Osteocyte (in vitro differentiated cells): ENCODE data around the gene TP73. TPM values are rescaled to one million over a fixed set of nuclear protein-coding genes. Genes with fewer than 3 reads are reported as not detected.

Source experiments
- DNase-seq: peaks from one replicate; pipeline ENCODE4 v3.0.0; 2021; ENCODE audit warnings: mixed read lengths; ENCODE audit not compliant: unreplicated experiment; ENCODE audit errors: extremely low spot score
- H3K27ac Mint-ChIP-seq: one replicate; pipeline ENCODE4 v1.8.0; 2021; ENCODE audit warnings: mild to moderate bottlenecking, mixed read lengths; ENCODE audit not compliant: unreplicated experiment
- H3K27me3 Mint-ChIP-seq: one replicate; pipeline ENCODE4 v1.8.0; 2021; ENCODE audit warnings: mixed read lengths; ENCODE audit not compliant: unreplicated experiment
- H3K36me3 Mint-ChIP-seq: one replicate; pipeline ENCODE4 v1.8.0; 2021; ENCODE audit warnings: mixed read lengths; ENCODE audit not compliant: unreplicated experiment
- H3K4me1 Mint-ChIP-seq: one replicate; pipeline ENCODE4 v1.8.0; 2021; ENCODE audit warnings: mixed read lengths; ENCODE audit not compliant: unreplicated experiment
- H3K4me3 Mint-ChIP-seq: one replicate; pipeline ENCODE4 v1.8.0; 2021; ENCODE audit warnings: mild to moderate bottlenecking, moderate library complexity, mixed read lengths; ENCODE audit not compliant: unreplicated experiment
- H3K9me3 Mint-ChIP-seq: one replicate; pipeline ENCODE4 v1.8.0; 2021; ENCODE audit warnings: mixed read lengths; ENCODE audit not compliant: unreplicated experiment
- total RNA-seq: library from RNA; stranded (reverse); gene quantifications from 2 replicates; pipeline ENCODE4 v1.2.1, GENCODE V29; 2021
- TF ChIP-seq, protein P1 (sequence below): fragments of 200-600 bp; sonication (generic); IDR thresholded peaks from 2 replicates; pipeline ENCODE4 v1.5.0; 2021; ENCODE audit warnings: antibody characterized with exemption, mild to moderate bottlenecking, moderate library complexity

Gene TP73
- total RNA-seq, 1 donor from 2014 or later: 0.24 TPM

DNA sequence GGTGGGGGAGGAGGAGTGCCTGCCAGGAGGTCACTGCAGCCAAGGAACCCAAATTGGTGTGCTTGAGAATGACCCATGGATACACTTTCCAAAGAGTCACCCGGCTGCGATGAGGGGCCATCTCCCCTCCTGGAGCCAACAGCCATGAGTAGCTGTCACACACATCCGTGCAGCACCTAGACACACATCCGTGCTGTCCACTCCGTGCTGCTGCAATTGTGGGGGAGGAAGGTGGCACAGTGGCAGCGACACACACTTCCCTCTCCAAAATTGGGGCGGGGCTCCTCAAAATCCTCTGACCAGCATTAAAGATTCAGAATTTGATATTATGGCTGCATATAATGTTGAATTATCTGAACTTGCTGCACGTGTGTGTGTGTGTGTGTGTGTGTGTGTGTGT lies 15.8 kb downstream of the TP73 start:
- Mint-ChIP-seq H3K4me1 (peaks cover 12% of the 10 kb centered on the region), H3K4me3 (no peak overlapping the region), H3K27ac (no peak overlapping the region), H3K9me3 (no peaks in the 10 kb centered on the region), H3K27me3 (peaks cover 1% of the 10 kb centered on the region), H3K36me3 (no peaks in the 10 kb centered on the region)
- no peak for DNase-seq
- TF ChIP-seq, protein P1, sequence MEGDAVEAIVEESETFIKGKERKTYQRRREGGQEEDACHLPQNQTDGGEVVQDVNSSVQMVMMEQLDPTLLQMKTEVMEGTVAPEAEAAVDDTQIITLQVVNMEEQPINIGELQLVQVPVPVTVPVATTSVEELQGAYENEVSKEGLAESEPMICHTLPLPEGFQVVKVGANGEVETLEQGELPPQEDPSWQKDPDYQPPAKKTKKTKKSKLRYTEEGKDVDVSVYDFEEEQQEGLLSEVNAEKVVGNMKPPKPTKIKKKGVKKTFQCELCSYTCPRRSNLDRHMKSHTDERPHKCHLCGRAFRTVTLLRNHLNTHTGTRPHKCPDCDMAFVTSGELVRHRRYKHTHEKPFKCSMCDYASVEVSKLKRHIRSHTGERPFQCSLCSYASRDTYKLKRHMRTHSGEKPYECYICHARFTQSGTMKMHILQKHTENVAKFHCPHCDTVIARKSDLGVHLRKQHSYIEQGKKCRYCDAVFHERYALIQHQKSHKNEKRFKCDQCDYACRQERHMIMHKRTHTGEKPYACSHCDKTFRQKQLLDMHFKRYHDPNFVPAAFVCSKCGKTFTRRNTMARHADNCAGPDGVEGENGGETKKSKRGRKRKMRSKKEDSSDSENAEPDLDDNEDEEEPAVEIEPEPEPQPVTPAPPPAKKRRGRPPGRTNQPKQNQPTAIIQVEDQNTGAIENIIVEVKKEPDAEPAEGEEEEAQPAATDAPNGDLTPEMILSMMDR: no peak

- no peak for DNase-seq
- H3K27ac Mint-ChIP-seq: no peak overlapping the region
Observed at GRCh38 chr1:3668585-3669300, 16.4 kb downstream of the TP73 start.

GRCh38 chr1:3669421-3669821 lies 17.1 kb downstream of the TP73 start:
- peaks cover 19% of the 10 kb centered on the region for H3K4me1 Mint-ChIP-seq
- H3K36me3 Mint-ChIP-seq: no peaks in the 10 kb centered on the region
- no peak overlapping the region for H3K4me3 Mint-ChIP-seq
- H3K27ac Mint-ChIP-seq: no peak overlapping the region
- H3K9me3 Mint-ChIP-seq: no peaks in the 10 kb centered on the region
- TF ChIP-seq, protein P1: no peak
- H3K27me3 Mint-ChIP-seq: no peaks in the 10 kb centered on the region
- no peak for DNase-seq

More at GRCh38 chr1:3668585-3669300, 16.4 kb downstream of the TP73 start:
- Mint-ChIP-seq H3K4me3 (no peak overlapping the region), H3K36me3 (no peaks in the 10 kb centered on the region), H3K4me1 (peaks cover 18% of the 10 kb centered on the region), H3K9me3 (no peaks in the 10 kb centered on the region), H3K27me3 (no peaks in the 10 kb centered on the region)
- TF ChIP-seq, protein P1: no peak

GRCh38 chr1:3669971-3670431 lies 17.7 kb downstream of the TP73 start:
- no peaks in the 10 kb centered on the region for H3K36me3 Mint-ChIP-seq
- no peaks in the 10 kb centered on the region for H3K9me3 Mint-ChIP-seq
- H3K4me1 Mint-ChIP-seq: peaks cover 19% of the 10 kb centered on the region
- no peak for DNase-seq
- no peak overlapping the region for H3K27ac Mint-ChIP-seq
- H3K27me3 Mint-ChIP-seq: no peaks in the 10 kb centered on the region
- no peak overlapping the region for H3K4me3 Mint-ChIP-seq
- TF ChIP-seq, protein P1: no peak

DNA sequence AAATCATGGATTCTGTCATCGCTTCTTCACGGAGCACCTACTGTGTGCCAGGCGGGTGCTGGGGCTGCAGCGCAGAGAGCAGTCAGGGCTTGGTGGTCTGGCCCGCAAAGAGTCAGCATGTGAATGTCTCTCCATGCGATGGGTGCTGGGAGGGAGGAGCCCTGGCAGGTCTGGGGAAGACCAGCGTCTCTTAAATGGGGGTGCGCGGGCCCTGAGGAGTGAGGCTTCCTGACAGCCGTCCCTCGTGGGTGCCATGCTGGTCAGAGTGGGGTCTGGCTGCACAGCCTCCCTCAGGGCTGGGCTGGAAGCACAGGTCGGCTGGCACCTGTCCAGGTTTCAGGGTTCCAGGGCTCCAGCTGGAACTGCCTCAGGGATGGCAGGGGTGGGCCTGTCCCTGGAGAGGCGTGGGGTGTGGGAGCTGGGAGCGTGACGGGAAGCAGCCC lies 18.5 kb downstream of the TP73 start:
- Mint-ChIP-seq H3K4me1 (peaks cover 19% of the 10 kb centered on the region), H3K27ac (no peak overlapping the region), H3K9me3 (no peaks in the 10 kb centered on the region), H3K27me3 (no peaks in the 10 kb centered on the region), H3K36me3 (no peaks in the 10 kb centered on the region), H3K4me3 (no peak overlapping the region)
- DNase-seq: no peak
- TF ChIP-seq, protein P1: no peak
